ENCODE measurements around the gene MVD. TPM values are rescaled to one million over a fixed set of nuclear protein-coding genes. Genes with fewer than 3 reads are reported as not detected.

MVD gene
- total and polyA plus RNA-seq, 10 of the 15 experiments (the other 5 are each of a cell fraction or from before 2014, with no cell fraction given) = 5.0 to 147 (median 65.0) TPM

GRCh38 chr16:88622125-88622524, 40.8 kb downstream of the MVD start:
- in situ Hi-C loops (cut with MboI) = loop anchor here (5.0 kb wide), 1 partner anchor 50 kb away; the partner anchor contains the start of gene ZC3H18
- ChIA-PET SMC1A (ENCODE audit: uncharacterized antibody, unreplicated experiment) (no interaction called here), POLR2A (no interaction called here), CTCF (no interaction called here), RAD21 (ENCODE audit: unreplicated experiment) (no interaction called here)
- no peaks in the 10 kb centered on the region for H3K9me3 ChIP-seq (replicated peaks; ENCODE audit: control insufficient read depth, insufficient read depth, low read length)
- WGBS (ENCODE audit: insufficient coverage, insufficient replicate concordance, low lambda C conversion rate, missing lambda C conversion rate) = 97% methylated on average over 19 of the region's 19 CpGs
- no TSS peak for BruUV-seq (replicated peaks)
- DNase-seq (ENCODE audit: low read depth, low spot score) (no peak), ATAC-seq (no peak), FAIRE-seq (no peak)
- H3K36me3 ChIP-seq (ENCODE audit: control insufficient read depth in 2 of 2, insufficient read depth in 2 of 2, low read length in 1 of 2) = peaks cover 16 to 56% of the 10 kb centered on the region in 2 experiments; a peak in 3 of 4 replicates
- H3K9ac ChIP-seq (ENCODE audit: control insufficient read depth, insufficient read depth, low read length) = no peak overlapping the region
- H4K20me1 ChIP-seq (ENCODE audit: control insufficient read depth, insufficient read depth) = no peaks in the 10 kb centered on the region
- no peak overlapping the region for H3K27ac ChIP-seq (ENCODE audit: control insufficient read depth, insufficient read depth)
- intact Hi-C loops (cut with micrococcal nuclease; ENCODE audit: unreplicated experiment) = no loop called here
- no peaks in the 10 kb centered on the region for H3K4me1 ChIP-seq (ENCODE audit: control insufficient read depth, insufficient read depth, low read length)
- no peaks in the 10 kb centered on the region for H3K79me2 ChIP-seq (ENCODE audit: control insufficient read depth, insufficient read depth, low read length)
- H3K4me3 ChIP-seq = no peak overlapping the region
- H2AFZ ChIP-seq (ENCODE audit: control insufficient read depth, low read depth, low read length) = no peak overlapping the region
- no peak for TF ChIP-seq SMAD5 (IDR thresholded peaks at IDR 0.05; ENCODE audit: low read depth)
- TF ChIP-seq SMC3 (IDR thresholded peaks at IDR 0.05; ENCODE audit: borderline replicate concordance, low read length) = no peak
- TF ChIP-seq BCL3 (IDR thresholded peaks at IDR 0.05; ENCODE audit: borderline replicate concordance, insufficient read depth, low read depth, low read length, poor library complexity, severe bottlenecking) = no peak
- H3K4me2 ChIP-seq (ENCODE audit: control insufficient read depth, insufficient read depth) = no peak overlapping the region
- no peaks in the 10 kb centered on the region for H3K27me3 ChIP-seq (replicated peaks in 1 of 2; ENCODE audit: control insufficient read depth in 2 of 2, insufficient read depth in 2 of 2, low read length in 1 of 2)

All from GM12878 (cell line).